ENCODE measurements around the gene ZNF804B. TPM values are rescaled to one million over a fixed set of nuclear protein-coding genes. Genes with fewer than 3 reads are reported as not detected.

ZNF804B gene
- polyA plus RNA-seq: 0.08 TPM in 1 of 2 replicates, not detected in the other

GRCh38 chr7:88759230-88760135, at the start of gene ZNF804B:
Gene ZNF804B (plus strand): TSS chr7:88759700. CDS start chr7:88759977, 277 bp downstream.

GRCh38 chr7:88795553-88795952, 36.1 kb downstream of the ZNF804B start, which contains the start of gene TEX47:
Gene TEX47 (minus strand): TSS chr7:88795737. CDS start chr7:88794942, 795 bp downstream.

Other genes with a start within 250 kb of the ZNF804B start
- 2.6 TPM in 1 of 2 replicates, not detected in the other for gene TEX47, start 36.0 kb downstream of the ZNF804B start, polyA plus RNA-seq